ENCODE results near the gene S100A14. TPM values are rescaled to one million over a fixed set of nuclear protein-coding genes. Genes with fewer than 3 reads are reported as not detected.

S100A14 gene
- total RNA-seq, 1 experiment from 2014 or later: 0.63 TPM

DNA sequence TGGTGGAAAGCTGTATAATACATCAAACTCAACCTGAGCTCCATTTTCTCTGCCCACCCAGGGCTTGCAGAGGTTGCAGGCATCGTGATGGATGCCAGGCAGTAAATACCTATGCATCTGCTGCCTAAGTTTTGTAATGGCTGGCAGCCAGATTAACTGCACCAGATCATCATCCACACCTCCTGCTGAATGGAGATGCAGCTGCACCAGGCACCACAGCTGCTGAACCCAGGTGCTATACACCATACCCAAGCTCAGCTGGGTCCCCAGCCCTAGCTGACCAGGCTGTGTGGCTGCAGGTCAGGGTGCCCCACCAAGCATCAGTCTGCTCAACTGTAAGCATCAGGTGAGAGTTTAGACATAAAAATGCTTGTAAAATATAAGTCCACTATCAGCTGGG lies 35.6 kb upstream of the S100A14 start:
- H3K27ac Mint-ChIP-seq: no peak overlapping the region
- no CpG with 5 or more reads among the region's 1 CpG for WGBS (ENCODE audit: extremely low coverage, insufficient read length, low lambda C conversion rate)

More for the DNA sequence above, 35.6 kb upstream of the S100A14 start:
- H3K79me2 ChIP-seq (ENCODE audit: insufficient read depth, low read length): no peaks in the 10 kb centered on the region
- H3K79me1 ChIP-seq (ENCODE audit: insufficient read depth, low read depth, low read length, poor library complexity, severe bottlenecking): no peaks in the 10 kb centered on the region
- H3K23me2 ChIP-seq (ENCODE audit: insufficient read length, low read depth, low read length, poor library complexity, severe bottlenecking): no peaks in the 10 kb centered on the region
- H2BK120ac ChIP-seq (ENCODE audit: low read depth, low read length, poor library complexity, severe bottlenecking): no peak overlapping the region
- H4K20me1 ChIP-seq (ENCODE audit: control insufficient read depth, insufficient read depth, insufficient read length): no peaks in the 10 kb centered on the region
- Mint-ChIP-seq H3K27me3 (ENCODE audit: low read depth) (peaks cover 4% of the 10 kb centered on the region; the same call in 1 of the 2 replicates), H3K4me1 (peaks cover 6% of the 10 kb centered on the region in 2 experiments), H3K9me3 (no peaks in the 10 kb centered on the region), H3K36me3 (ENCODE audit: insufficient read depth in 1 of 3, low read depth in 3 of 3) (peaks cover 0 to 2% (median 0%) of the 10 kb centered on the region in 3 experiments; a peak in 1 of 7 replicates), H3K4me3 (no peak overlapping the region)
- no peak for TF ChIP-seq CTCF (conservative IDR thresholded peaks at IDR 0.05)
- no peak overlapping the region for H2BK15ac ChIP-seq (ENCODE audit: low read depth, low read length)
- no peak overlapping the region for H2BK5ac ChIP-seq (ENCODE audit: insufficient read length, low read length)
- H3K4me2 ChIP-seq (ENCODE audit: insufficient read depth, insufficient read length, low read length): no peak overlapping the region
- no peak overlapping the region for H3T11ph ChIP-seq (ENCODE audit: low read length)
- no peak overlapping the region for H2BK20ac ChIP-seq (ENCODE audit: low read depth, low read length, poor library complexity, severe bottlenecking)
- H2BK12ac ChIP-seq (ENCODE audit: insufficient read length, low read depth, low read length): no peak overlapping the region
- H4K91ac ChIP-seq (ENCODE audit: insufficient read length, low read depth, low read length): no peak overlapping the region
- H2AK5ac ChIP-seq (ENCODE audit: insufficient read length, low read length): no peak overlapping the region
- no peak overlapping the region for H2AFZ ChIP-seq (ENCODE audit: low read length)
- H3K27ac ChIP-seq (ENCODE audit: insufficient read length, low read depth, low read length): no peak overlapping the region
- no peaks in the 10 kb centered on the region for H3K27me3 ChIP-seq (ENCODE audit: insufficient read depth, low read length)
- H3K18ac ChIP-seq (ENCODE audit: insufficient read length, low read depth, low read length): no peak overlapping the region
- no peak overlapping the region for H4K8ac ChIP-seq (replicated peaks; ENCODE audit: insufficient read length, low read depth, low read length)
- no peak overlapping the region for H3K9ac ChIP-seq (ENCODE audit: extremely low read depth, insufficient read length, low read length)
- no peak for DNase-seq
- H3K14ac ChIP-seq (ENCODE audit: insufficient read depth, low read length): no peak overlapping the region
- no peaks in the 10 kb centered on the region for H3K9me3 ChIP-seq (ENCODE audit: control insufficient read depth, low read depth, low read length)
- no peak overlapping the region for H3K23ac ChIP-seq (ENCODE audit: insufficient read length, low read depth, low read length)
- H3K4me1 ChIP-seq (ENCODE audit: insufficient read depth, low read length): no peaks in the 10 kb centered on the region
- H3K56ac ChIP-seq (ENCODE audit: insufficient read length, low read depth, low read length): no peak overlapping the region
- H3K4ac ChIP-seq (ENCODE audit: low read depth, low read length): no peak overlapping the region
- no peak overlapping the region for H4K5ac ChIP-seq (ENCODE audit: insufficient read length, low read depth, low read length)
